ACC112 (cell line): ENCODE measurements around the gene MXRA8.

Source experiments
- H2AFZ ChIP-seq: fragments of 200-600 bp; sonication (generic); one replicate; pipeline ENCODE4 v1.6.0; 2017; ENCODE audit warnings: antibody characterized with exemption, low read length; ENCODE audit not compliant: unreplicated experiment
- H3K27ac ChIP-seq: fragments of 200-600 bp; sonication (generic); 2 replicates; pipeline ENCODE4 v1.5.1; 2014; ENCODE audit warnings: low read depth, mild to moderate bottlenecking, antibody characterized with exemption, low read length, moderate library complexity
- H3K27me3 ChIP-seq: fragments of 200-600 bp; sonication (generic); 2 replicates; pipeline ENCODE4 v1.6.1; 2014; ENCODE audit warnings: mild to moderate bottlenecking, antibody characterized with exemption, low read length, moderate library complexity, mixed read lengths; ENCODE audit not compliant: insufficient read depth
- H3K36me3 ChIP-seq: fragments of 200-600 bp; sonication (generic); 2 replicates; pipeline ENCODE4 v1.6.1; 2016; ENCODE audit warnings: mild to moderate bottlenecking, antibody characterized with exemption, low read length, moderate library complexity, mixed read lengths; ENCODE audit not compliant: insufficient read depth
- H3K4me1 ChIP-seq: fragments of 200-600 bp; sonication (generic); one replicate; pipeline ENCODE4 v1.6.1; 2016; ENCODE audit warnings: low read length, mixed read lengths; ENCODE audit not compliant: insufficient read depth, unreplicated experiment, control insufficient read depth
- H3K4me3 ChIP-seq: fragments of 200-600 bp; sonication (generic); 2 replicates; pipeline ENCODE4 v1.5.1; 2014; ENCODE audit warnings: mild to moderate bottlenecking, low read depth, low read length
- H3K79me2 ChIP-seq: fragments of 200-600 bp; sonication (generic); one replicate; pipeline ENCODE4 v1.6.0; 2016; ENCODE audit warnings: low read length; ENCODE audit not compliant: control insufficient read depth, unreplicated experiment, insufficient read depth

MXRA8 gene

GRCh38 chr1:1365875-1366698, 7.7 kb upstream of the MXRA8 start:
- H3K36me3 ChIP-seq, result no peaks in the 10 kb centered on the region

GRCh38 chr1:1364266-1364665, 5.9 kb upstream of the MXRA8 start:
- Histone ChIP-seq H3K36me3 (no peaks in the 10 kb centered on the region), H3K27ac (no peak overlapping the region), H3K4me1 (peaks cover 28% of the 10 kb centered on the region), H3K79me2 (no peaks in the 10 kb centered on the region), H3K27me3 (no peaks in the 10 kb centered on the region), H2AFZ (no peak overlapping the region), H3K4me3 (no peak overlapping the region)

More at GRCh38 chr1:1365875-1366698, 7.7 kb upstream of the MXRA8 start:
- Histone ChIP-seq H3K27ac (no peak overlapping the region), H3K27me3 (no peaks in the 10 kb centered on the region), H3K4me3 (no peak overlapping the region), H3K4me1 (peaks cover 10% of the 10 kb centered on the region), H2AFZ (no peak overlapping the region), H3K79me2 (no peaks in the 10 kb centered on the region)

GRCh38 chr1:1361982-1362423, 3.6 kb upstream of the MXRA8 start:
- no peaks in the 10 kb centered on the region for H3K36me3 ChIP-seq
- H3K4me3 ChIP-seq, result no peak overlapping the region
- peaks cover 6% of the 10 kb centered on the region for H3K79me2 ChIP-seq
- H3K27ac ChIP-seq, result peak overlapping the region; percentile 29; the same call in 1 of the 2 replicates
- peaks cover 37% of the 10 kb centered on the region for H3K4me1 ChIP-seq
- H2AFZ ChIP-seq, result peak overlapping the region; percentile 29
- H3K27me3 ChIP-seq, result no peaks in the 10 kb centered on the region

GRCh38 chr1:1361233-1361981, 3.1 kb upstream of the MXRA8 start:
- peaks cover 11% of the 10 kb centered on the region for H3K79me2 ChIP-seq
- H2AFZ ChIP-seq, result peak overlapping the region; percentile 29
- no peaks in the 10 kb centered on the region for H3K36me3 ChIP-seq
- no peaks in the 10 kb centered on the region for H3K27me3 ChIP-seq
- H3K27ac ChIP-seq, result peak overlapping the region; percentile 29
- peaks cover 37% of the 10 kb centered on the region for H3K4me1 ChIP-seq
- H3K4me3 ChIP-seq, result peak overlapping the region; percentile 55; the same call in 1 of the 2 replicates

GRCh38 chr1:1360506-1361169, 2.3 kb upstream of the MXRA8 start:
- Histone ChIP-seq H3K36me3 (no peaks in the 10 kb centered on the region), H3K27me3 (no peaks in the 10 kb centered on the region), H3K4me3 (peak overlapping the region; percentile 55), H3K27ac (peak overlapping the region; percentile 93), H2AFZ (no peak overlapping the region), H3K4me1 (peaks cover 41% of the 10 kb centered on the region), H3K79me2 (peaks cover 17% of the 10 kb centered on the region)

- Histone ChIP-seq H3K27me3 (no peaks in the 10 kb centered on the region), H2AFZ (no peak overlapping the region), H3K79me2 (peaks cover 19% of the 10 kb centered on the region), H3K27ac (peak overlapping the region; percentile 93), H3K4me1 (peaks cover 41% of the 10 kb centered on the region), H3K4me3 (peak overlapping the region; percentile 38), H3K36me3 (no peaks in the 10 kb centered on the region)
Observed at GRCh38 chr1:1359664-1360468, 1.5 kb upstream of the MXRA8 start.

- H3K4me1 ChIP-seq, result peaks cover 41% of the 10 kb centered on the region
- peak overlapping the region; percentile 90 for H3K4me3 ChIP-seq
- peak overlapping the region; percentile 93 for H3K27ac ChIP-seq
- no peaks in the 10 kb centered on the region for H3K36me3 ChIP-seq
- H2AFZ ChIP-seq, result no peak overlapping the region
- peaks cover 24% of the 10 kb centered on the region for H3K79me2 ChIP-seq
- H3K27me3 ChIP-seq, result no peaks in the 10 kb centered on the region
Observed at GRCh38 chr1:1359308-1359663, 931 bp upstream of the MXRA8 start.

- no peak overlapping the region for H2AFZ ChIP-seq
- H3K4me1 ChIP-seq, result peaks cover 44% of the 10 kb centered on the region
- H3K27ac ChIP-seq, result peak overlapping the region; percentile 93
- H3K79me2 ChIP-seq, result peaks cover 31% of the 10 kb centered on the region
- H3K4me3 ChIP-seq, result peak overlapping the region; percentile 90
- H3K36me3 ChIP-seq, result no peaks in the 10 kb centered on the region
- H3K27me3 ChIP-seq, result no peaks in the 10 kb centered on the region
Observed at GRCh38 chr1:1357871-1358432, 403 bp downstream of the MXRA8 start.

- Histone ChIP-seq H3K27me3 (no peaks in the 10 kb centered on the region), H3K4me1 (peaks cover 48% of the 10 kb centered on the region), H3K79me2 (peaks cover 31% of the 10 kb centered on the region), H2AFZ (no peak overlapping the region), H3K36me3 (no peaks in the 10 kb centered on the region), H3K27ac (peak overlapping the region; percentile 93), H3K4me3 (peak overlapping the region; percentile 90)
Observed at GRCh38 chr1:1356796-1357401, 1.5 kb downstream of the MXRA8 start.
